GM19395 (cell line): ENCODE data around the gene SLC26A11.
"Not testable (repeated sequence)": the region's sequence is repeated elsewhere in the genome, so short reads cannot be mapped to it uniquely, and the experiment has no call there.

ENCODE experiments used
- ATAC-seq: cut with Tn5 transposase; IDR thresholded peaks from one replicate; pipeline ENCODE4 v1.9.1; 2021; ENCODE audit warnings: mild to moderate bottlenecking, moderate library complexity; ENCODE audit not compliant: unreplicated experiment

The SLC26A11 gene

DNA sequence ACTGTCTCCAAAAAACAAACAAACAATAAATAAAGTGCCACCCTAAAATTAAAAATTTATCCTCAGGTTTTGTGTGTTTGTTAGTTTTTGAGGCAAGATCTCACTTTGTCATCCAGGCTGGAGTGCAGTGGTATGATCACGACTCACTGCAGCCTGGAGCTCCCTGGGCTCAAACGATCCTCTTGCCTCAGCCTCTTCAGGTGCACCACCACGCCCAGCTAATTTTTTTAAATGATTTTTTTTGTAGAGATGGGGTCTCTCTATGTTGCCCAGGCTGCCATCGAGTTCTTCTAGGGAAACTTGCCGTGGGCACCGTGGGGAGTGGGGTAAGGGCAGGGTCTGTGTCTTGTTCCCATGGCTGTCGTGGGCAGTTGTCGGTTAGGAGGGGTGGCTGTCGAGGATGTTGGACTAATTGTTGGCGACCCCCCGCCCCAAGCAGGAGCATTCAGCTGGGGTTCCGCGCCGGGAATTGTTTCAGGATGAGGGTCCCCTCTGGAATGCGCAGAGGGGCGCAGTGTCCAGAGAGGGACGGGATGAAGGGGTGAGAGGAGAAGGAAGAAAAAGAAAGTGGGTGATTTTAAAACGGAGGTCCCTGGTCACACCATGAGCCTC, 39.3 kb downstream of the SLC26A11 start:
- no peak for ATAC-seq

DNA sequence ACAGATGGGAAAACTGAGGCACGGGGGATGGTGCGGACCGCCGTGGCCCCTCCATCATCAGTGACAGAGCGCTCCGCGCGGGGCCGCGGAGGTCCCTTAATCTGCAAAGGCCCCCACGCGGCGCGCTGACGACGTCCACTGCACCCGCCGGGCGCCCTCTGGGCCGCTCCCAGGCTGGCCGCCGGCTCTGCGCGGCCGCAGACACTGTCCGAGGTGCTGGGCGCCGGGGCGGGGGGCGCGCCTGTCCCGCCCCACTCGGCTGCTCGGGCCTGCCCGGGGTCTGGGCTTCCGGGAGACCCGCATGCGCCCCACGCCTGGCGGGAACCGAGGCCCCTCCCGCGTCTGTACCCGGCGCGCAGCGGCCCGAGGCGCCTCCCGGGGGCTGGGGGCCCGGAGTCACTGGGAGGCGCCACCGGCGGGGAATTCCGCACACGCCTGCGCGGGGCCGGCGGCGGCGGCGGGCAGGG, 39.9 kb downstream of the SLC26A11 start:
- ATAC-seq, result no peak

DNA sequence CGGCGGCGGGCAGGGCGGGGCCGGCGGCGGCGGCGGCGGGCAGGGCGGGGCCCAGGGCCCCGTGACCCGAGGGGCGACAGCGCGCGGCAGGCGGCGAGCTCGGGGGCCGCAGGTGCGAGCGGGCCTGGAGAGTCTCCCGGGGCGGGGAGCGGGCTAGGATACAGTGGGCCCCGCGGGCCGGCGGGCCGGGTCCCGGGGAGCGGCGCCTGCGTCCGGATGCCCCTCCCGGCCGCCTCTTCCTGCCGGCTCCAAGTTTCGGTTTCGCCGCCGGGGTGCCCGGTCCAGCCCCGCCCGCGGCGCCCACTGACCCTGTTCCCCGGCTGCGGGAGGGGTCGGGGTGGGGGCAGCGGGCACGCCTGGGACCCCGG, 40.5 kb downstream of the SLC26A11 start, which contains the start of gene RNF213:
Gene RNF213 (plus strand): TSS at position 62 of the 368 bp plus-strand sequence. CDS start 2,830 bp downstream, outside the sequence.
- ATAC-seq, result peak; percentile 23

DNA sequence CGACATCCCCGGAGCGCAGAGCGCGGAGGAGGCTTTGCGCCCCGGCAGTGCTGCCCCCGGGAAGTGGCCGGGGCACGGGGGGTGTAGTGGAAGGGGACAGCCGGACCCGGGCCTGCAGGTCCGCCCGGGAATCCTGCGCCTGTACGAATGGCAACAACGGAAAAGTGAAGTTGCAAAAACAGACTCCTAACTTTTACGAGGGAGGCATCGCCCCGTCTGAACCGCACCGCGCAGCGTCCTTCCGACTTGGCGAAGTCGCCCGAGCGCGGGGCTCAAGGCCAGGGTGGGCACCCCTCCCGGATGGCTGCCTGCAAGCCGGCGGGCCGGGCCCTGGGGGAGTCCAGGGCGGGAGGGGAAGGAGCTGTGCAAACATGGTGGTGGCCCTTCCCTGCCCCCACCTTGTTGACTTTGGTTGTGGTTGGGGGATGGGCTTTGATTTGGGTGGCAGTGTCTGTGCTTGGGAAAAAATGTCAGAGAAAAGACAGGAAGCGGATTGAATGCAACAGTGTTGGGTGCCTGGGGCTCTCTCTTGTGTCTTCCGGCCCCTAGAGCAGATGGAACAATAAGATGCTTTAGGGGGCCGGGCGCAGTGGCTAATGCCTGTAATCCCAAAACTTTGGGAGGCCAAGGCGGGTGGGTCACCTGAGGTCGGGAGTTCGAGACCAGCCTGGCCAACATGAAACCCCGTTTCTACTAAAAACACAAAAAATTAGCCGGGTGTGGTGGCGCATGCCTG, 41.1 kb downstream of the SLC26A11 start:
- peak; percentile 1 for ATAC-seq

DNA sequence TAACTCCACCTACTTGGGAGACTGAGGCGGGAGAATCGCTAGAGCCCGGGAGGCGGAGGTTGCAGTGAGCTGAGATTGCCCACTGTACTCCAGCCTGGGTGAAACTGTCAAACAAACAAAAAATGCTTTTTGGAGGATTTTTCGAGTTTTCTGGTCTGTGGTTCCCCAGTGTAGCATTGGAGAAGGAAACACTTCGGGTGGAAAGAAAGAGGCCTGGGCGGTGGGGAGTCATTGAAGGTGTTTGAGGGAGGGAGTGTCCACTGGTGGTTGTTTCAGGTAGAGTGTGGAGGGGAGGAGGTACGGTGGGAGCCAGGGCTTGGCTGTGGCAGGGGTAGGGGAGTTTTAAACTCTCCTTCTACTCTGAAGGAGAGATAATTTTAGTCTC, 41.7 kb downstream of the SLC26A11 start:
- no peak for ATAC-seq

DNA sequence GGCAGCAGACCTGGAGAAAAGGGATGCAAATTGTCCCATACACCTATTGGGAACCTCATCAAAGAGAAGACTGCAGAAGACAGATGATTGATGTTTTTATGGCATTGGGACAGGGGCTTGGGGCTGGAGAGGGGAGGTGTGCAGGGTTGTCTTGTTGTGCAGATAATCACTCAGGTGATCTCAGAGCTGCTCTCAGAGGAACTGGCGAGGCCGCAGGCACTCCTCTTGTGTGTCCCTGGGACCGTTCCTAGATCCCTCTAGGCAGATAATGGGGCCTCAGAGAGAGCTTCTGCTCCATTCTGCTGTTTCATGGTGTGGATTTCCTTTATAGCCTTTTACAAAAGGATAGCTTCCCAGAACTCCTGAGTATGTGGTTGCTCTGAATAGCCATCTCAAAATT, 42.1 kb downstream of the SLC26A11 start:
- no peak for ATAC-seq

DNA sequence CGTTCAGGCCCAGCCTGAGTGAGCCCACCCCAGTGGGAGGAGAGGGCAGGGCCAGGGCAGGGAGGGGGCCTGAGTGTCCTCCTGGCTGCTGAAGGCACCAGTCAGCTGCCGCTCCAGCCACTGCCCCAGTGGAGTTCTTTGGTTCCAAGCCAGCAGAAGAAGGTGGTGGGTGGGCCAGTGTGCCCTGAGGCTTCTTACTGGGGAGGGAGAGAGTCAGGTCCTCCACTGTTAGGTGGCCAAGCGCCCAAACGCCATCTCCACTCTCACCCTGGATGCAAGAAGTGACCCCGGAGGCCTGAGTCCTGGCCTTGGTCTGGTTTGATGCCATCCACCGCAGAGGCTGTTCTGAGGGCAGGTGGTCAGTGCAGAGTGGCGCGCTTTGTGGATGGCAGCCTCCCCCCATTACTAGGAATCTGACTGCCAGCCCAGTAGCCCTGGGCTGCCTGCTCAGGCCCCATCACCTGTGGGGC, 42.6 kb downstream of the SLC26A11 start:
- no peak for ATAC-seq

DNA sequence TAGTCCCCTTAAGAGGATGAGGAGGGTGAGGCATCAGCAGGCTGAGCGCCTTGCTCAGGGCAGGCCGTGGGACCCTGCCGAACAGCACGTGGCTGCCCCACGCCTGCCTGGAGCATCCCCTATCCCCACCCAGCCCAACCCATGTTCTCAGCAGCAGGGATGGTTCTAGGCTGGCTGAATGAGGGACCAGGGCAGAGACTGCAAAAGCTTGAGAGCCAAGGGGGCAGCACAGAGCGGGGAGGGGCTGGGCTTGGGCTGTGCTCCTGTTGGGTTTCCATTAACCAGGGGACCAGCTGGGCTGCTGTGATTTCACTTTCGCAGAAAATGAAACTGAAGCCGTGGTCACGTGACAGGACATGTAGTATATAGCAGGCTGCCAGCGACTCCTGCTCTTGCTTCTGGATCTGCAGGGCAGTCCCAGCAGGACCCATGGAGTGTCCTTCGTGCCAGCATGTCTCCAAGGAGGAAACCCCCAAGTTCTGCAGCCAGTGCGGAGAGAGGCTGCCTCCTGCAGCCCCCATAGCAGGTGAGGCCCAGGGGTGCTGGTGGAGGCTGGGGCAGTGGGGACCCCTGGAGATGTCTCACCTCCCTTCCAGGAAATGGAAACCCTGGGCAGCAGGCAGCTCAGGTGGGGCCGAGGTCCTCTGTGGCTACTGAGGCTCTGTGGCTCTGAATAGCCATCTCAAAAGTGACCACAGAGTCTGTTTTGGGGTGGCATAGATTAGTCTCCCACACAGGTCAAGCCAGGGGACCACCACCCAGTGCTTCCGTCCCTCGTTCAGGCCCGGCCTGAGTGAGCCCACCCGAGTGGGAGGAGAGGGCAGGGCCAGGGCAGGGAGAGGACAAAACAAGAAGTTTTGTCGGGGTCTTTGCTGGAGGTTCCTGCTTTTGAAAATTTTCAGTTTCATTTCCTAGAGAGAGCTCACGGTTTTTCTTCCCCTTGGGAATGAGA, 43.3 kb downstream of the SLC26A11 start:
- peak; percentile 56 for ATAC-seq

DNA sequence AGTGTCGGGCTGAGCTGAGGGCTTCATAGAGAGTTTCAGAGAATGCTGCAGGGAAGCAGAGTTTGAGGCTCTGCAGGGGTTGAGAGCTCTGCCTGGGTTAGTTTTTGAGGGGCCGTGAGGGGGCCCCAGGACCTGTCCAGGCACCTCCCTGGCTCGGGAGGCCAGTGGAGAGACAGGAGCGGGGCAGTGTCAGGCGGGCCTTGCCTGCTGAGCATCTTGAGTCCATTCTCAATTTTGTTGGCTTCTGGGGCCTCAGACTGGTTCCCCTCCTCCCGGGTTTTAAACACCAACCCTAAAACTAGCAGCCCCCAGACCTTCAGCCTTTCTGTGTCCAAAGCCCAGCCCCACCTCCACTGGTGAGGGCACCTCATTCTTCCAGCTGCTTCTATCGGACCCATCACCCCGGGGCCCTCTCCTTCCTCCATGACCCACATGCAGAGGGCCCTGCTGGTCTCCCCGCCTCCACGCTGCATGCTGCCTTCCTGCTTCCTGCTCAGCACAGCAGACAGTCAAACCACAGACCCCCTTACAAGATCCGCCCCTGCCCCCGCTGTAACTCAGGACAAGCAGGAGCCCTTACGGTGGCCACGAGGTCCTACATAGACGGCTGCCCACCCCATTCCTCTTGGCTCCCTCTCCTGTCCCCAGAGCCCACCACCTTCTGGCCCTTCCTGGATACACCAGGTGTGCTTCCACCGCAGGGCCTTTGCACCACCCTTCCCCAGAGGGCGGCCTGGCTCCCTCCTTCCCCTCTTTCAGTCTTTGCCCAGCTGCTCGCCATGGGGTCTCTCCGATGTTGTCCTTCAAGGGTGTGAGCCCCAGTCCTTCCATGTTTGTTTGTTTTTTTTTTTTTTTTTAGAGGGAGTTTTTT, 44.2 kb downstream of the SLC26A11 start:
- ATAC-seq, result no peak

DNA sequence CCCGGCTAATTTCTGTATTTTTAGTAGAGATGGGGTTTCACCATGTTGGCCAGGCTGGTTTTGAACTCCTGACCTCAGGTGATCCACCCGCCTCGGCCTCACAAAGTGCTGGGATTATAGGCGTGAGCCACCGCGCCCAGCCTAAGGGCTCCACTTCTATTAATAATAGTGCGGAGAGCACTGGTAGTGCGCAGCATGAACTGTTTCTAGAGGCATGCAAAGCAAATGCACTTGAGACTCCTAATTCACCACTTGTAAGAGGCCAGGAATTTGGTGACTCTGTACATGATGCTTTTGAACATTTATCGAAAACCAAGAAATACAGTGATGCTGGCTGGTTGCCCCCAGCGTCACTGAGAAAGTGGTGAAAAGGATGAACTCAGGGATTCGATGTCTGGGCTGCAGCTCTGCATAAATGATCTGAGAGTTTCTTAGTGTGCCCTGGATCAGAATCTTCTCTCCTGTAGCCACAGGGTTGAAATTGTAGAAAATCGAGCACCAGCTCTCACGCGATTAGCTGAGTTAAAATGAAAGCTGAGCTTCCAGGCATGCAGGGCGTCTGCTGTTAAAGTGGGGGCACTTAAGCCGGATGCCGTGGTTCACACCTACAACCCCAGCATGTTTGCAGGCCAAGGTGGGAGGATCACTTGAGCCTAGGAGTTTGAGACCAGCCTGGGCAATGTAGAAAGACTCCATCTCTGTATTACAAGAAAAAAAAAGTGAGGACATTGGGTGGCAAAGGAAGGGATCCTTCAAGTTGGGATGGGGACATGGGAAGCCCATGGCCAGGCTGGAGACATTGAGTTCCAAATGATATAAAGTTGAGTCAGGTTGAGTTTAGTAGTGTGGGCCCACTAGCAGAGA, 45.2 kb downstream of the SLC26A11 start:
- no peak for ATAC-seq

DNA sequence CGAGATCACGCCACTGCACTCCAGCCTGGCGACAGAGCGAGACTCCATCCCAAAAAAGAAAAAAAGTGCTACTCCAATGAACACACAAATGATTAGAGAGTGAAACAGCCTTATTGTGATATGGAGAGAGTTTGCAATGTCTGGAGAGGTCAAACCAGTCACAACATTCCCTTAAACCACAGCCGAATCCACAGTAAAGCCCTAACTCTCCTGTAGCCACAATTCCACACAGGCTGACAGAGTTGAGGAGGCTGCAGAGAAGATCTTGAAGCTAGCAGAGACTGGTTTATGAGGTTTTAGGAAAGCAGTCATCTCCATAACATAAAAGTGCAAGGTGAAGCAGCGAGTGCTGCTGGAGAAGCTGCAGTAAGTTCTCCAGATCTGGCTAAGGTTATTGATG, 47.2 kb downstream of the SLC26A11 start:
- ATAC-seq, result no peak

DNA sequence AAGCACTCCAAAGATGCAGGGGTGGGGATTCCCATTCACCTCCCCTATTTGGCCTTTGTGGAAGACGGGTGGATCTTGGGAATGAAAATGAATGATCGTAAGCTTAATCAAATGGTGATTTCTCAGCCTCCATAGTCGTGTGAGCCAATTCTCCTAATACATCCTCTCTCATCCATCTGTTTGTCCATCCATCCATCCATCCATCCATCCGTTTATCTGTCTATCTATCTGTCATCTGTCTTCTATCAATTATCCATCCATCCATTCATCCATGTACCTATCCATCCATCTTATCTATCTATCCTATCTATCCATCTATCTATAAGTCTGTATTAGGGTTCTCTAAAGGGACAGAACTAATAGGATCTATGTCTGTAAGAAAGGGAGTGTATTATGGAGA, 48.2 kb downstream of the SLC26A11 start:
- no peak for ATAC-seq

DNA sequence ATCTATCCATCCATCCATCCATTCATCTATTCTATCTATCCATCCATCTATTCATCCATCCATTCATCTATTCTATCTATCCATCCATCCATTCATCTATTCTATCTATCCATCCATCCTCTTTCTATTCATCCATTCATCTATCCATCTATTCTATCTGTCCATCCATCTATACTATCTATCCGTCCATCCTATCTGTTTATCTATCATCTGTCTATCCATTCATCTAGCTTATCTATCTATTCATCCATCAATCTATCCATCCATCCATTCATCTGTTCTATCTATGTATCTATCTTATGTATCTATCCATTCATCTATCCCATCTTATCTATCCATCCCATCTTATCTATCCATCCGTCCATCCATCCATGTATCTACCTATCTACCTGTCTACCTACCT, 49.2 kb downstream of the SLC26A11 start:
- no peak for ATAC-seq

DNA sequence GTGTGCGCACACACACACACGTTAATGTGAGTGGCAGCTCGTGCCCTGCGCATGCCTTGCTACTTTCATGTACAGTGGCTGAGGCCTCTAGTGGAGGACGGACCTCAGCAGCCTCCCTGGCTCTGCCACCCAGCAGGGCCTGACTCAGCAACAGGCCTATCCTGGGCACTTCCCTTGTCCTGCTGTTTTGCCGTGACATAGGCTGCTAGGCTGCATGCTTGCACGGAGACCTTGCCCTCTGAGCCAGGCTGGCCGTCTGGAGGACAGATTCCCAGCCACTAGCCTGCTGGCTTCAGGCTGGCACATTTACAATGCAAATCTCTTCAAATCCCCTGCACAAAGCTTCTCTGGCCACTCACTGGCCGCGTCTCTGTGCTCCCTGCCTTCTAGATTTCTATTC, 49.9 kb downstream of the SLC26A11 start:
- no peak for ATAC-seq

DNA sequence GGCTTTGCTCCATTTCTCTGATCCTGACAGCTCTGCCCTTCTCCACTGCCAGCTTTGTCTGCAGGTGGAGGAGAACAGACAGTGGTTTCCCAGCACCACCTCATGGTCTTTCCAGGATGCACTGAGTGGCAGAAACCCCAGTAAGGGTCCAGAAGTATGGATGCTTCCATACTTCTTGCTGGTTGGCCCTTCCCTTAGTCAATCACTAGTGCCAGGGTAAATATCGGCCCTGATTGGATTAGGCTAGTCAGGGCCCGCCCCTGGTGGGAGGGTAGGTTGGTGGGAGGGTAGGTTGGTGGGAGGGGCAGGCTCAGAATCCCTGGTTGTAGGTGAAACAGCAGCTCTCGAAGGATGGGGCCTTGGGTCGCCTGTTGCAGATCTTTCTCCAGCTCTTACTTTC, 50.6 kb downstream of the SLC26A11 start:
- ATAC-seq, result no peak

DNA sequence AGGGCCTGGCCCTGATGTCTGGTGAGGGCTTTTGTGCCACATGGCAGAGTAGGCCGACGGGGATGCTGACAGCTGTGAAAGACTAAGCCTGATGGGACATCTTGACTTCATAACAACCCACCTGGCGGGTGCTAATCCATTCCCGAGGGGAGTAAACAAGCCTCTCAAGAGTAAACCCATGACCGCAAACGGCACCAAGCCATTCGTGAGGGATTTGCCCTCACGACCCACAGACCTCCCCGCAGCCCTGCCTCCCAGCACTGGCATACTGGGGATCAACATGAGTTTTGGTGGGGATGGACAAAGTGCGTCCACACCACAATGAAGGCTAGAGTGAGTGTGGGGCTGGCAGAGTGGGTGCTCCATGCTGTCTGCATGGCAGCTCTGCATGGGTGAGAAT, 52.1 kb downstream of the SLC26A11 start:
- ATAC-seq, result no peak

DNA sequence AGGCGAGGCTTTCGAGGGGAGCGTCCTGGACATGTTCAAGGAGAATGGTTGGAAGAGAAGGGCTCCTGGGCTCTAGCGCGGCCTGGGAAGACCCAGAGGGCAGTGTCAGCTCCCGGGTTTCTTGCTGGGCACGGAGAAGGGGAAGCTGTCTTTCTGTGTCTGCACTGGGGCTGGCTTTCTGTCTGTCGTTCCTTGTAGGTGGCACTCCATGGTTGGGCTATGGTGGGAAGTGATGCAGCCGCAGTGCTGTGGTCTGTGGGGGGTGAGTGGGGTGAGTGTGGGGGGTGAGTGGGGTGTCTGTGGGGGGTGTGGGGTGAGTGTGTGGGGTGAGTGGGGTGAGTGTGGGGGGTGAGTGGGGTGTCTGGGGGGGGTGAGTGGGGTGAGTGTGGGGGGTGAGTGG, 54.1 kb downstream of the SLC26A11 start:
- no peak for ATAC-seq

DNA sequence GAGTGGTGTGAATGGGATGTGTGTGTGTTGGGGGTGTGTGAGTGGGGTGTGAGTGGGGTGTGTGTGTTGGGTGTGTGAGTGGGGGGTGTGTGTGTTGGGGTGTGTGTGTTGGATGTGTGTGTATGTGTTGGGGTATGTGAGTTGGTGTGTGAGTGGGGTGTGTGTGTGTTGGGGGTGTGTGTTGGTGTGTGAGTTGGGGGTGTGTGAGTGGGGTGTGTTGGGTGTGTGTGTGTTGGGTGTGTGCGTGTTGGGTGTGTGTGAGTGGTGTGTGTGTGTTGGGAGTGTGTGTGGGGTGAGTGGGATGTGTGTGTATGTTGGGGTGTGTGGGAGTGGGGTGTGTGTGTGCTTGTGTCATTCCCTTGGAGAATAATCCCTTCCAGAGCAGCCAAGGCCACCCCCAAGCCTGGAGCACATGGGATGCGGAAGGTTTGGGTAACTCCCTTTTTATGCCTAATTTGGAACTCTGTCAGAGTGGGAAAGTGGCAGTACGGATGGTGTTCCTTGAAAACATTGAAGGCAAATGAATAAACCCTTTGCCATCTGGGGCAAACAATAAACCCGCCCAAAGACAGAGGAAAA, 54.7 kb downstream of the SLC26A11 start:
- ATAC-seq, result no peak

DNA sequence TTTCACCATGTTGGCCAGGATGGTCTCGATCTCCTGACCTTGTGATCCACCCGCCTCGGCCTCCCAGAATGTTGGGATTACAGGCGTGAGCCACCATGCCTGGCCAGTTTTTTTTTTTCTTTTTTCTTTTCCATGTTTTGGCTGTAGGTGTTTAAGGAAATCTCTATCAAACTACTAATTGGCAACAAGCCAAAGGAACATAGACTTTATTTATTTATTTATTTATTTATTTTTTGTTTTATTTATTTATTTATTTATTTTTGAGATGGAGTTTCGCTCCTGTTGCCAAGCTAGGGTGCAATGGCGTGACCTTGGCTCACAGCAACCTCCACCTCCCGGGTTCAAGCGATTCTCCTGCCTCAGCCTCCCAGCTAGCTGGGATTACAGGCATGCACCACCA, 55.6 kb downstream of the SLC26A11 start:
- not testable (repeated sequence) for ATAC-seq
